Measurements from ENCODE around the gene C1QL4.

The C1QL4 gene

GRCh38 chr12:49347311-49348193, 10.6 kb upstream of the C1QL4 start:
- DNase-seq = peak; percentile 64

- no peak for DNase-seq
Observed at GRCh38 chr12:49346659-49347310, 9.8 kb upstream of the C1QL4 start, which contains the start of gene DNAJC22. DNAJC22 (plus strand) TSS chr12:49346888; CDS start chr12:49348873, 1,985 bp downstream.

- no peak for DNase-seq
Observed at GRCh38 chr12:49345825-49346658, 9.1 kb upstream of the C1QL4 start.

- no peak for DNase-seq
Observed at GRCh38 chr12:49345051-49345824, 8.2 kb upstream of the C1QL4 start.

GRCh38 chr12:49344486-49345050, 7.6 kb upstream of the C1QL4 start:
- DNase-seq = no peak

- DNase-seq = no peak
Observed at GRCh38 chr12:49342914-49343731, 6.1 kb upstream of the C1QL4 start.

- peak; percentile 32 for DNase-seq
Observed at GRCh38 chr12:49342066-49342913, 5.3 kb upstream of the C1QL4 start.

- DNase-seq = no peak
Observed at GRCh38 chr12:49341777-49342065, 4.7 kb upstream of the C1QL4 start.

- no peak for DNase-seq
Observed at GRCh38 chr12:49340971-49341776, 4.2 kb upstream of the C1QL4 start.

- no peak for DNase-seq
Observed at GRCh38 chr12:49340095-49340870, 3.3 kb upstream of the C1QL4 start.

- DNase-seq = no peak
Observed at GRCh38 chr12:49339464-49339861, 2.5 kb upstream of the C1QL4 start.

GRCh38 chr12:49338830-49339463, 2.0 kb upstream of the C1QL4 start:
- DNase-seq = no peak

GRCh38 chr12:49335955-49336644, 888 bp downstream of the C1QL4 start:
- no peak for DNase-seq

- DNase-seq = no peak
Observed at GRCh38 chr12:49335118-49335954, 1.7 kb downstream of the C1QL4 start.

GRCh38 chr12:49334681-49335080, 2.3 kb downstream of the C1QL4 start:
- DNase-seq = no peak

- no peak for DNase-seq
Observed at GRCh38 chr12:49334226-49334625, 2.8 kb downstream of the C1QL4 start.

All from activated gamma-delta T cell (primary cell).